SK-N-SH (cell line): ENCODE measurements around the gene PCSK5. TPM values are rescaled to one million over a fixed set of nuclear protein-coding genes. Genes with fewer than 3 reads are reported as not detected.

Experiments
- CTCF ChIA-PET: fragments of 300-600, 350-600 bp; formaldehyde crosslinking; extraction: SDS; loops from one replicate; lab custom pipeline; 2021; lab: Yijun Ruan, JAX
- POLR2A ChIA-PET: fragments of 350-600 bp; sonication (Branson Sonifier 250); formaldehyde crosslinking; extraction: SDS; loops from one replicate; lab custom pipeline; 2020; ENCODE audit warnings: antibody characterized with exemption, inconsistent platforms; lab: Yijun Ruan, JAX
- DNase-seq: peaks from one replicate; pipeline ENCODE4 v3.0.0; 2012
- H2AFZ ChIP-seq: fragments of 200-600 bp; sonication (generic); 2 replicates; pipeline ENCODE4 v1.8.1; 2016; ENCODE audit warnings: antibody characterized with exemption, mild to moderate bottlenecking, low read depth
- H3F3A ChIP-seq: fragments of 200-600 bp; sonication (generic); replicated peaks from 2 replicates; pipeline ENCODE3; 2016; ENCODE audit warnings: antibody characterized with exemption, mild to moderate bottlenecking; ENCODE audit not compliant: insufficient read depth
- H3K27ac ChIP-seq, 2 experiments: fragments of 200-500 bp in 1 of 2; fragments of 200-600 bp in 1 of 2; sonication (Bioruptor generic) in 1 of 2; sonication (generic), shearing (Covaris generic) in 1 of 2; 2 replicates each; pipeline versions ENCODE4 v1.5.1 to v1.6.1; 2014 to 2016; ENCODE audit warnings: low read depth in 2 of 2, inconsistent platforms in 1 of 2, low read length in 1 of 2, mild to moderate bottlenecking in 1 of 2, mixed read lengths in 1 of 2
- H3K27me3 ChIP-seq: fragments of 200-600 bp; sonication (generic), shearing (Covaris generic); 2 replicates; pipeline ENCODE4 v1.6.1; 2016; ENCODE audit warnings: mixed run types; ENCODE audit not compliant: insufficient read depth
- H3K36me3 ChIP-seq, 2 experiments: fragments of 200-500 bp in 1 of 2; fragments of 200-600 bp in 1 of 2; sonication (Bioruptor generic) in 1 of 2; sonication (generic) in 1 of 2; replicated peaks in 1 of 2; 2 replicates each; pipeline versions ENCODE3 to v1.5.1; 2014 to 2016; ENCODE audit warnings: low read length in 1 of 2, mild to moderate bottlenecking in 1 of 2; ENCODE audit not compliant: insufficient read depth in 2 of 2, control insufficient read depth in 1 of 2
- H3K4me1 ChIP-seq, 2 experiments: fragments of 200-500 bp in 1 of 2; fragments of 200-600 bp in 1 of 2; sonication (Bioruptor generic) in 1 of 2; sonication (generic), shearing (Covaris generic) in 1 of 2; 2 replicates each; pipeline versions ENCODE4 v1.5.1 to v1.6.1; 2014 to 2016; ENCODE audit warnings: low read depth in 1 of 2, low read length in 1 of 2, mixed run types in 1 of 2; ENCODE audit not compliant: insufficient read depth in 2 of 2, control insufficient read depth in 1 of 2
- H3K4me2 ChIP-seq: fragments of 200-600 bp; sonication (generic), shearing (Covaris generic); 2 replicates; pipeline ENCODE4 v1.6.1; 2017; ENCODE audit warnings: mixed run types
- H3K4me3 ChIP-seq, 2 experiments: fragments of 200-500 bp in 1 of 2; fragments of 200-600 bp in 1 of 2; sonication (Bioruptor generic) in 1 of 2; sonication (generic), shearing (Covaris generic) in 1 of 2; 2 replicates each; pipeline versions ENCODE4 v1.5.1 to v1.8.1; 2014 to 2016; ENCODE audit warnings: low read depth in 2 of 2, inconsistent platforms in 1 of 2, low read length in 1 of 2, mild to moderate bottlenecking in 1 of 2, mixed read lengths in 1 of 2, moderate library complexity in 1 of 2
- H3K79me2 ChIP-seq: fragments of 200-600 bp; sonication (generic); 2 replicates; pipeline ENCODE4 v1.8.1; 2017; ENCODE audit warnings: mild to moderate bottlenecking; ENCODE audit not compliant: insufficient read depth
- H3K9ac ChIP-seq: fragments of 200-600 bp; sonication (generic); 2 replicates; pipeline ENCODE4 v1.6.1; 2017; ENCODE audit warnings: mixed run types
- H3K9me2 ChIP-seq: fragments of 200-600 bp; sonication (generic); 2 replicates; pipeline ENCODE4 v1.6.1; 2017; ENCODE audit warnings: mixed run types
- H3K9me3 ChIP-seq: fragments of 200-600 bp; sonication (generic); 2 replicates; pipeline ENCODE4 v1.6.1; 2017; ENCODE audit warnings: mixed run types, mild to moderate bottlenecking, moderate library complexity
- H4K20me1 ChIP-seq: fragments of 200-600 bp; sonication (generic); 2 replicates; pipeline ENCODE4 v1.6.1; 2017; ENCODE audit warnings: mild to moderate bottlenecking, mixed run types; ENCODE audit not compliant: insufficient read depth
- CHD2 ChIP-seq: fragments of 150-350 bp; IDR thresholded peaks from 2 replicates; pipeline ENCODE4 v1.6.1; 2018; ENCODE audit warnings: low read length; ENCODE audit not compliant: partially characterized antibody
- CTCF ChIP-seq: fragments of 200-600 bp; sonication (generic); IDR thresholded peaks from 2 replicates; pipeline ENCODE4 v1.6.1; 2017; ENCODE audit warnings: antibody characterized with exemption, mild to moderate bottlenecking, moderate library complexity
- FOSL2 ChIP-seq: IDR thresholded peaks from 2 replicates; pipeline ENCODE4 v1.4.0; 2012; ENCODE audit warnings: low read depth, mild to moderate bottlenecking, moderate library complexity, borderline replicate concordance
- FOXJ3 ChIP-seq: sonication (generic); formaldehyde crosslinking; IDR thresholded peaks from 2 replicates; pipeline ENCODE4 v1.5.1; 2020; ENCODE audit warnings: mild to moderate bottlenecking, missing genetic modification reagents
- GABPA ChIP-seq: IDR thresholded peaks from 2 replicates; pipeline ENCODE4 v1.4.0; 2012; ENCODE audit warnings: low read depth, mild to moderate bottlenecking
- MAX ChIP-seq: IDR thresholded peaks from 2 replicates; pipeline ENCODE4 v1.4.0; 2012; ENCODE audit warnings: low read depth
- NRF1 ChIP-seq: IDR thresholded peaks from 2 replicates; pipeline ENCODE4 v1.6.1; 2012; ENCODE audit warnings: low read depth, mild to moderate bottlenecking, low read length
- POLR2AphosphoS5 ChIP-seq: IDR thresholded peaks from 2 replicates; pipeline ENCODE4 v1.6.1; 2012; ENCODE audit warnings: low read depth, low read length
- RAD21 ChIP-seq: IDR thresholded peaks from 2 replicates; pipeline ENCODE4 v1.6.1; 2012; ENCODE audit warnings: mild to moderate bottlenecking, low read length
- RCOR1 ChIP-seq: fragments of 150-350 bp; IDR thresholded peaks from 2 replicates; pipeline ENCODE4 v1.6.1; 2017; ENCODE audit warnings: antibody characterized with exemption, low read length
- RXRA ChIP-seq: IDR thresholded peaks from 2 replicates; pipeline ENCODE4 v1.4.0; 2012; ENCODE audit warnings: low read depth, mild to moderate bottlenecking, borderline replicate concordance
- SIN3A ChIP-seq: IDR thresholded peaks from 2 replicates; pipeline ENCODE4 v1.6.1; 2012; ENCODE audit warnings: low read depth, mild to moderate bottlenecking, low read length, moderate library complexity, borderline replicate concordance
- TCF12 ChIP-seq: IDR thresholded peaks from 2 replicates; pipeline ENCODE4 v1.4.0; 2012
- TEAD4 ChIP-seq: IDR thresholded peaks from 2 replicates; pipeline ENCODE4 v1.4.0; 2012; ENCODE audit warnings: mild to moderate bottlenecking, borderline replicate concordance; ENCODE audit not compliant: insufficient read depth
- WGBS: methylation state at CpG from one replicate; pipeline ENCODE4 v1.1.6; 2017; ENCODE audit warnings: low lambda C conversion rate; 5-methylcytosine and 5-hydroxymethylcytosine counted together
- polyA plus RNA-seq, 3 experiments: library from polyadenylated mRNA; depleted of rRNA; stranded (reverse); fragments of >200 nt; gene quantifications; 2 replicates each; pipeline ENCODE4 v1.2.3, GENCODE V29; 2012
- TF ChIP-seq, protein P1 (sequence below): IDR thresholded peaks from 2 replicates; pipeline ENCODE4 v1.4.0; 2012; ENCODE audit warnings: low read depth, borderline replicate concordance
- TF ChIP-seq, protein P2 (sequence below): fragments of 150-350 bp; IDR thresholded peaks from 2 replicates; pipeline ENCODE4 v1.6.1; 2016; ENCODE audit warnings: mild to moderate bottlenecking, low read depth, low read length
- TF ChIP-seq, protein P3 (sequence below): IDR thresholded peaks from 2 replicates; pipeline ENCODE4; 2012
- TF ChIP-seq, protein P4 (sequence below): IDR thresholded peaks from 2 replicates; pipeline ENCODE4 v1.4.0; 2012; ENCODE audit warnings: low read depth, borderline replicate concordance

Gene PCSK5
- polyA plus RNA-seq, 1 of the 3 experiments (the other 2 are of a cell fraction), result 0.08 TPM

- H3K9me2 ChIP-seq, result no peaks in the 10 kb centered on the region
- no peak for DNase-seq
- no peak for TF ChIP-seq NRF1
- TF ChIP-seq, protein P1, sequence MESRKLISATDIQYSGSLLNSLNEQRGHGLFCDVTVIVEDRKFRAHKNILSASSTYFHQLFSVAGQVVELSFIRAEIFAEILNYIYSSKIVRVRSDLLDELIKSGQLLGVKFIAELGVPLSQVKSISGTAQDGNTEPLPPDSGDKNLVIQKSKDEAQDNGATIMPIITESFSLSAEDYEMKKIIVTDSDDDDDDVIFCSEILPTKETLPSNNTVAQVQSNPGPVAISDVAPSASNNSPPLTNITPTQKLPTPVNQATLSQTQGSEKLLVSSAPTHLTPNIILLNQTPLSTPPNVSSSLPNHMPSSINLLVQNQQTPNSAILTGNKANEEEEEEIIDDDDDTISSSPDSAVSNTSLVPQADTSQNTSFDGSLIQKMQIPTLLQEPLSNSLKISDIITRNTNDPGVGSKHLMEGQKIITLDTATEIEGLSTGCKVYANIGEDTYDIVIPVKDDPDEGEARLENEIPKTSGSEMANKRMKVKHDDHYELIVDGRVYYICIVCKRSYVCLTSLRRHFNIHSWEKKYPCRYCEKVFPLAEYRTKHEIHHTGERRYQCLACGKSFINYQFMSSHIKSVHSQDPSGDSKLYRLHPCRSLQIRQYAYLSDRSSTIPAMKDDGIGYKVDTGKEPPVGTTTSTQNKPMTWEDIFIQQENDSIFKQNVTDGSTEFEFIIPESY, result no peak
- TF ChIP-seq SIN3A, result no peak
- TF ChIP-seq RCOR1, result no peak
- TF ChIP-seq CTCF, result no peak
- TF ChIP-seq, protein P2, sequence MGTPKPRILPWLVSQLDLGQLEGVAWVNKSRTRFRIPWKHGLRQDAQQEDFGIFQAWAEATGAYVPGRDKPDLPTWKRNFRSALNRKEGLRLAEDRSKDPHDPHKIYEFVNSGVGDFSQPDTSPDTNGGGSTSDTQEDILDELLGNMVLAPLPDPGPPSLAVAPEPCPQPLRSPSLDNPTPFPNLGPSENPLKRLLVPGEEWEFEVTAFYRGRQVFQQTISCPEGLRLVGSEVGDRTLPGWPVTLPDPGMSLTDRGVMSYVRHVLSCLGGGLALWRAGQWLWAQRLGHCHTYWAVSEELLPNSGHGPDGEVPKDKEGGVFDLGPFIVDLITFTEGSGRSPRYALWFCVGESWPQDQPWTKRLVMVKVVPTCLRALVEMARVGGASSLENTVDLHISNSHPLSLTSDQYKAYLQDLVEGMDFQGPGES, result no peak
- TF ChIP-seq, protein P3, sequence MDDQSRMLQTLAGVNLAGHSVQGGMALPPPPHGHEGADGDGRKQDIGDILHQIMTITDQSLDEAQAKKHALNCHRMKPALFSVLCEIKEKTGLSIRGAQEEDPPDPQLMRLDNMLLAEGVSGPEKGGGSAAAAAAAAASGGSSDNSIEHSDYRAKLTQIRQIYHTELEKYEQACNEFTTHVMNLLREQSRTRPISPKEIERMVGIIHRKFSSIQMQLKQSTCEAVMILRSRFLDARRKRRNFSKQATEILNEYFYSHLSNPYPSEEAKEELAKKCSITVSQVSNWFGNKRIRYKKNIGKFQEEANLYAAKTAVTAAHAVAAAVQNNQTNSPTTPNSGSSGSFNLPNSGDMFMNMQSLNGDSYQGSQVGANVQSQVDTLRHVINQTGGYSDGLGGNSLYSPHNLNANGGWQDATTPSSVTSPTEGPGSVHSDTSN, result no peak
- no peaks in the 10 kb centered on the region for H4K20me1 ChIP-seq
- WGBS, result 10% methylated on average over 2 of the region's 2 CpGs
- H2AFZ ChIP-seq, result no peak overlapping the region
- H3K9ac ChIP-seq, result no peak overlapping the region
- H3K4me2 ChIP-seq, result no peak overlapping the region
- no peaks in the 10 kb centered on the region for H3K4me1 ChIP-seq
- H3K9me3 ChIP-seq, result no peaks in the 10 kb centered on the region
- no peaks in the 10 kb centered on the region for H3K36me3 ChIP-seq
- ChIA-PET POLR2A (no interaction called here), CTCF (no interaction called here)
- peaks cover 11% of the 10 kb centered on the region; the same call in 1 of the 2 replicates for H3K27me3 ChIP-seq
- H3K79me2 ChIP-seq, result no peaks in the 10 kb centered on the region
- H3F3A ChIP-seq, result no peaks in the 10 kb centered on the region
- no peak overlapping the region for H3K27ac ChIP-seq
- H3K4me3 ChIP-seq, result no peak overlapping the region
These were observed 276.1 kb downstream of the PCSK5 start for GRCh38 chr9:76166526-76166925.

DNA sequence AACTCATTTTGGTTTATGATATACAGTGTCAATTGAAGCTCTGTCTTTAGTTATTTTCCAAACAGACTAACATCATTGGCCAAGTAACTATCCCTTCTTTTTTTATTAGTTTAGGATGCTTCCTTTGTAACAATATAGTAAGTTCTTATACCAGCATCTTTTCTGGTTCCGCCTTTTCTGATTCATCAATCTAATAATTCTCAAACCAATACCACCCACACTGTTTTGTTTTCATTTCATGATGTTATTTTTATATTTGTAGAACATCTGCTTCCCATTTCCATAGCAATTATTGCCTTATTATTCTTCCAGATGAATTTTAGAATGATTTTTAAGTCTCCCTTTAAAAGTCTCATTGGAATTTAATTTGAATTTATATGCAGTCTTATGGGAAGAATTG lies 285.7 kb downstream of the PCSK5 start:
- CTCF ChIA-PET, result no interaction called here
- DNase-seq, result no peak
- Histone ChIP-seq H3K27ac (no peak overlapping the region), H3F3A (no peaks in the 10 kb centered on the region), H3K9me3 (no peaks in the 10 kb centered on the region), H3K4me1 (no peaks in the 10 kb centered on the region), H3K9me2 (no peaks in the 10 kb centered on the region), H3K9ac (no peak overlapping the region), H2AFZ (no peak overlapping the region), H3K27me3 (peaks cover 6% of the 10 kb centered on the region; the same call in 1 of the 2 replicates), H3K36me3 (no peaks in the 10 kb centered on the region), H4K20me1 (no peaks in the 10 kb centered on the region), H3K4me3 (no peak overlapping the region), H3K4me2 (no peak overlapping the region), H3K79me2 (no peaks in the 10 kb centered on the region)
- TF ChIP-seq TCF12, result no peak
- no peak for TF ChIP-seq FOSL2
- no peak for TF ChIP-seq CTCF
- TF ChIP-seq RCOR1, result no peak
- TF ChIP-seq FOXJ3, result no peak
- TF ChIP-seq CHD2, result no peak
- no peak for TF ChIP-seq TEAD4
- TF ChIP-seq SIN3A, result no peak
- TF ChIP-seq GABPA, result no peak
- TF ChIP-seq RXRA, result no peak
- no peak for TF ChIP-seq MAX
- TF ChIP-seq RAD21, result no peak
- TF ChIP-seq, protein P4, sequence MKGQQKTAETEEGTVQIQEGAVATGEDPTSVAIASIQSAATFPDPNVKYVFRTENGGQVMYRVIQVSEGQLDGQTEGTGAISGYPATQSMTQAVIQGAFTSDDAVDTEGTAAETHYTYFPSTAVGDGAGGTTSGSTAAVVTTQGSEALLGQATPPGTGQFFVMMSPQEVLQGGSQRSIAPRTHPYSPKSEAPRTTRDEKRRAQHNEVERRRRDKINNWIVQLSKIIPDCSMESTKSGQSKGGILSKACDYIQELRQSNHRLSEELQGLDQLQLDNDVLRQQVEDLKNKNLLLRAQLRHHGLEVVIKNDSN, result no peak
- no peak for TF ChIP-seq POLR2AphosphoS5
- POLR2A ChIA-PET, result no interaction called here
- 28% methylated on average over 1 of the region's 1 CpG for WGBS
